Cardiac muscle cell (in vitro differentiated cells and primary cell): ENCODE results near the gene HIVEP3. TPM values are rescaled to one million over a fixed set of nuclear protein-coding genes. Genes with fewer than 3 reads are reported as not detected.

Source experiments
- DNase-seq, 2 donors: peaks; one replicate each; pipeline versions ENCODE4 v3.0.0 to v3.0.0-alpha.2; 2010 to 2017; ENCODE audit warnings: low read depth in 1 of 2, low spot score in 1 of 2
- H3K27ac ChIP-seq: fragments of 200-600 bp; sonication (generic); 2 replicates; pipeline ENCODE4 v1.5.1; 2016
- H3K27me3 ChIP-seq: fragments of 200-600 bp; sonication (generic); 2 replicates; pipeline ENCODE4 v1.6.0; 2016; ENCODE audit warnings: control low read depth
- H3K36me3 ChIP-seq: fragments of 200-600 bp; sonication (generic); 2 replicates; pipeline ENCODE4 v1.5.1; 2016; ENCODE audit warnings: control low read depth
- H3K4me1 ChIP-seq: fragments of 200-600 bp; sonication (generic); 2 replicates; pipeline ENCODE4 v1.8.1; 2017; ENCODE audit warnings: low read depth, mild to moderate bottlenecking, mixed run types
- H3K4me3 ChIP-seq: fragments of 200-600 bp; sonication (generic); 2 replicates; pipeline ENCODE4 v1.5.1; 2016; ENCODE audit warnings: mild to moderate bottlenecking
- H3K9me3 ChIP-seq: fragments of 200-600 bp; sonication (generic); 2 replicates; pipeline ENCODE4 v1.5.1; 2017; ENCODE audit warnings: low read depth, mild to moderate bottlenecking, control low read depth
- polyA plus RNA-seq: library from polyadenylated mRNA; unstranded; fragments of >200 nt; fragmentation: Nextera tagmentation; extraction: Ambion mirVana; gene quantifications from 2 replicates; pipeline ENCODE4 v1.2.1, GENCODE V29; 2016
- total RNA-seq: library from RNA; depleted of rRNA; stranded (reverse); fragments of >200 nt; gene quantifications from 2 replicates; pipeline ENCODE4 v1.2.3, GENCODE V29; 2016
- TF ChIP-seq, protein P1 (sequence below): IDR thresholded peaks from 2 replicates; pipeline ENCODE4 v1.5.1; 2012; ENCODE audit warnings: low read depth, mild to moderate bottlenecking, low read length

Gene HIVEP3
- total and polyA plus RNA-seq, 2 experiments from 2014 or later: 0.42 to 0.62 TPM

DNA sequence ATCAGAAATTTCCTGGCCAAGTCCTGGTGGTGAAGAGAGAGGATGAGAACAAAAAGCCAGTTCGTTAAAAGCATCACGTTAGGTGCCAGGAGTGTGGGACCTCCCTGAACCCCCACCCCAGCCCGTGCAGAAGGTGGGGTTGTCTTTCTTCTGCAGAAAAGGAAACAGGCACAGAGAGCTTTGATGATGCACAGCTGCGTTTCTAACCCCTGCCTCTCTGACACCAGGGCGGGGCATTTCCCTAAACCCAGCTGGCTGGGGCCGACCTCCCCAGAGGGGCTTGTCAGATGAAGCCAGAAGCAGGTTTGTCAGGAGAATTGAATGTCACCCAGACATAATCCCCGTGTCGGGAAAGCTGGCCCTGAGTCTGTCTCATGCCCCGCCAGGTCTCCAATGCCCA lies 244.9 kb downstream of the HIVEP3 start:
- no peak overlapping the region for H3K27ac ChIP-seq
- no peaks in the 10 kb centered on the region for H3K4me1 ChIP-seq

GRCh38 chr1:41673378-41673777 lies 245.3 kb downstream of the HIVEP3 start:
- H3K4me1 ChIP-seq: no peaks in the 10 kb centered on the region
- H3K9me3 ChIP-seq: no peaks in the 10 kb centered on the region
- H3K4me3 ChIP-seq: no peak overlapping the region
- H3K36me3 ChIP-seq: no peaks in the 10 kb centered on the region
- H3K27ac ChIP-seq: no peak overlapping the region
- TF ChIP-seq, protein P1, sequence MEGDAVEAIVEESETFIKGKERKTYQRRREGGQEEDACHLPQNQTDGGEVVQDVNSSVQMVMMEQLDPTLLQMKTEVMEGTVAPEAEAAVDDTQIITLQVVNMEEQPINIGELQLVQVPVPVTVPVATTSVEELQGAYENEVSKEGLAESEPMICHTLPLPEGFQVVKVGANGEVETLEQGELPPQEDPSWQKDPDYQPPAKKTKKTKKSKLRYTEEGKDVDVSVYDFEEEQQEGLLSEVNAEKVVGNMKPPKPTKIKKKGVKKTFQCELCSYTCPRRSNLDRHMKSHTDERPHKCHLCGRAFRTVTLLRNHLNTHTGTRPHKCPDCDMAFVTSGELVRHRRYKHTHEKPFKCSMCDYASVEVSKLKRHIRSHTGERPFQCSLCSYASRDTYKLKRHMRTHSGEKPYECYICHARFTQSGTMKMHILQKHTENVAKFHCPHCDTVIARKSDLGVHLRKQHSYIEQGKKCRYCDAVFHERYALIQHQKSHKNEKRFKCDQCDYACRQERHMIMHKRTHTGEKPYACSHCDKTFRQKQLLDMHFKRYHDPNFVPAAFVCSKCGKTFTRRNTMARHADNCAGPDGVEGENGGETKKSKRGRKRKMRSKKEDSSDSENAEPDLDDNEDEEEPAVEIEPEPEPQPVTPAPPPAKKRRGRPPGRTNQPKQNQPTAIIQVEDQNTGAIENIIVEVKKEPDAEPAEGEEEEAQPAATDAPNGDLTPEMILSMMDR: no peak
- peak in 1 of 2 donors; percentile 58 for DNase-seq
- no peaks in the 10 kb centered on the region for H3K27me3 ChIP-seq

More for the DNA sequence above, 244.9 kb downstream of the HIVEP3 start:
- Histone ChIP-seq H3K27me3 (no peaks in the 10 kb centered on the region), H3K9me3 (no peaks in the 10 kb centered on the region), H3K36me3 (no peaks in the 10 kb centered on the region), H3K4me3 (no peak overlapping the region)
- DNase-seq: no peak
- TF ChIP-seq, protein P1: no peak

- H3K27me3 ChIP-seq: no peaks in the 10 kb centered on the region
- H3K27ac ChIP-seq: no peak overlapping the region
- H3K4me1 ChIP-seq: no peaks in the 10 kb centered on the region
- H3K4me3 ChIP-seq: no peak overlapping the region
- no peaks in the 10 kb centered on the region for H3K9me3 ChIP-seq
- H3K36me3 ChIP-seq: no peaks in the 10 kb centered on the region
- TF ChIP-seq, protein P1: no peak
- DNase-seq: peak in 1 of 2 donors; percentile 39
Observed at GRCh38 chr1:41672641-41673361, 245.9 kb downstream of the HIVEP3 start.

DNA sequence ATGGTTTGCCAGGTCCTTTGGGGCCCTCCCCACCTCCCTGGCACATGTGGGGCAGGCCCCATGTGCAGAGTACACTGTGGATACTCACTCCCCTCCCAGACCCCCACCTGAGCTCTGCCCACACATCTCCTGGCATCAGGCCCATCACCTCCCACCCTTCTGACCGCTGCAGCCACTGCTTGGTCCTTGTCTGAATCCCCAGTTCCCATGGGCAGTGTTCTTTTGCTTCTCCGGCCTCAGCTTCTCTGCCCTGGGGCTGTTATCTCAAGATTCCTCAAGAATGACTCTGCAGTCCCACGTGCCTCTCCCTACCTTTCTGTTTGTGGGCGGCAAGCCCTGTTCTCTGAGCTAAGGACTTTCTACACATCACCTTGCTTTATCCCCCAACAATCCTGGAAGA lies 246.5 kb downstream of the HIVEP3 start:
- peak in 1 of 2 donors; percentile 66 for DNase-seq
- Histone ChIP-seq H3K36me3 (no peaks in the 10 kb centered on the region), H3K4me3 (no peak overlapping the region), H3K9me3 (no peaks in the 10 kb centered on the region), H3K27me3 (no peaks in the 10 kb centered on the region), H3K27ac (no peak overlapping the region), H3K4me1 (no peaks in the 10 kb centered on the region)
- TF ChIP-seq, protein P1: no peak

GRCh38 chr1:41671116-41671755 lies 247.5 kb downstream of the HIVEP3 start:
- Histone ChIP-seq H3K36me3 (no peaks in the 10 kb centered on the region), H3K9me3 (no peaks in the 10 kb centered on the region), H3K27me3 (no peaks in the 10 kb centered on the region), H3K4me1 (no peaks in the 10 kb centered on the region), H3K4me3 (no peak overlapping the region), H3K27ac (no peak overlapping the region)
- no peak for DNase-seq
- TF ChIP-seq, protein P1: no peak
